AG04449 (cell line): ENCODE results near the gene EML4.

Experiments used
- CTCF ChIA-PET: fragments of 350-600 bp; formaldehyde crosslinking; extraction: SDS; loops from one replicate; lab custom pipeline; 2021; ENCODE audit warnings: antibody characterized with exemption; lab: Yijun Ruan, JAX
- POLR2A ChIA-PET: fragments of 400-600, 350-600 bp; formaldehyde crosslinking; extraction: SDS; loops from one replicate; lab custom pipeline; 2020; ENCODE audit warnings: antibody characterized with exemption, inconsistent platforms; lab: Yijun Ruan, JAX
- DNase-seq: peaks from one replicate; pipeline ENCODE4 v3.0.0-alpha.2; 2010; ENCODE audit warnings: low read depth, low spot score
- H3K4me3 ChIP-seq: 2 replicates; pipeline ENCODE4 v1.5.1; 2011; ENCODE audit warnings: low read depth, mild to moderate bottlenecking, control low read depth, low read length
- TF ChIP-seq, protein P1 (sequence below): IDR thresholded peaks from one replicate; pipeline ENCODE4 v1.5.1; 2011; ENCODE audit warnings: mild to moderate bottlenecking, moderate library complexity, low read length, control low read depth, inconsistent platforms; ENCODE audit not compliant: insufficient read depth; ENCODE audit errors: missing control alignments

The EML4 gene

GRCh38 chr2:42196403-42197267, 27.5 kb downstream of the EML4 start:
- TF ChIP-seq, protein P1, sequence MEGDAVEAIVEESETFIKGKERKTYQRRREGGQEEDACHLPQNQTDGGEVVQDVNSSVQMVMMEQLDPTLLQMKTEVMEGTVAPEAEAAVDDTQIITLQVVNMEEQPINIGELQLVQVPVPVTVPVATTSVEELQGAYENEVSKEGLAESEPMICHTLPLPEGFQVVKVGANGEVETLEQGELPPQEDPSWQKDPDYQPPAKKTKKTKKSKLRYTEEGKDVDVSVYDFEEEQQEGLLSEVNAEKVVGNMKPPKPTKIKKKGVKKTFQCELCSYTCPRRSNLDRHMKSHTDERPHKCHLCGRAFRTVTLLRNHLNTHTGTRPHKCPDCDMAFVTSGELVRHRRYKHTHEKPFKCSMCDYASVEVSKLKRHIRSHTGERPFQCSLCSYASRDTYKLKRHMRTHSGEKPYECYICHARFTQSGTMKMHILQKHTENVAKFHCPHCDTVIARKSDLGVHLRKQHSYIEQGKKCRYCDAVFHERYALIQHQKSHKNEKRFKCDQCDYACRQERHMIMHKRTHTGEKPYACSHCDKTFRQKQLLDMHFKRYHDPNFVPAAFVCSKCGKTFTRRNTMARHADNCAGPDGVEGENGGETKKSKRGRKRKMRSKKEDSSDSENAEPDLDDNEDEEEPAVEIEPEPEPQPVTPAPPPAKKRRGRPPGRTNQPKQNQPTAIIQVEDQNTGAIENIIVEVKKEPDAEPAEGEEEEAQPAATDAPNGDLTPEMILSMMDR = peak; percentile 28
- no peak overlapping the region for H3K4me3 ChIP-seq
- ChIA-PET CTCF (interaction anchor here (0.6 to 3.2 kb wide), 11 partner anchors 10 to 141 kb away, joined by 3 to 26 read pairs (median 4); no protein-coding TSS in a partner anchor), POLR2A (no interaction called here)
- DNase-seq = no peak

- H3K4me3 ChIP-seq = no peak overlapping the region
- ChIA-PET CTCF (no interaction called here), POLR2A (no interaction called here)
- no peak for DNase-seq
- TF ChIP-seq, protein P1 = no peak
Measured at GRCh38 chr2:42197792-42198191, 28.6 kb downstream of the EML4 start.

GRCh38 chr2:42198466-42198865, 29.3 kb downstream of the EML4 start:
- no peak overlapping the region for H3K4me3 ChIP-seq
- CTCF ChIA-PET = interaction anchor here (0.6 to 2.9 kb wide), 7 partner anchors 8 to 328 kb away, joined by 3 to 6 read pairs (median 3); no protein-coding TSS in a partner anchor
- TF ChIP-seq, protein P1 = no peak
- POLR2A ChIA-PET = no interaction called here
- DNase-seq = no peak

GRCh38 chr2:42199002-42199401, 29.8 kb downstream of the EML4 start:
- ChIA-PET POLR2A (no interaction called here), CTCF (interaction anchor here (0.7 to 2.9 kb wide), 7 partner anchors 9 to 130 kb away, joined by 3 to 6 read pairs (median 3); no protein-coding TSS in a partner anchor)
- no peak overlapping the region for H3K4me3 ChIP-seq

DNA sequence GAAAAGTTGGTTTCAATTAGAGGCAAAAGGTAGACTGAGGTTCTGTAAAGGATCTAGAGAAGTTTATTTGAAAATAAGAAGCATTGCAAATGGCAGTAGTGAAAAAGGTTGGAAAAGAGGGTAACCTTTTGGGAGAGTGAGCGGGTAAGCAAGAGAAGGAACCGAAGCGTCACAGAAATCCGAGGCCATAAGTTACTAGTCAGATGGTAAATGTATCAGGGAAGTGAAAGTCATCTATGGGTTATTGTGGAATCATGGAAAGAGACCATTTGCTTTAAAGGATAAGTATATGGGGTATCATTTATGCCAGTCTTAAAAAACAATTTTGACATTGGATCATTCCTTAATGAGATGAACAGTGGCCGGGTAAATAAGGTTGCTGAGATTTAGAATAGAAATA, 30.5 kb downstream of the EML4 start:
- DNase-seq = no peak
- no peak overlapping the region for H3K4me3 ChIP-seq
- POLR2A ChIA-PET = no interaction called here
- TF ChIP-seq, protein P1 = no peak
- CTCF ChIA-PET = interaction anchor here (0.7 to 2.9 kb wide), 4 partner anchors 9 to 109 kb away, joined by 3 to 6 read pairs (median 4); no protein-coding TSS in a partner anchor

More at GRCh38 chr2:42199002-42199401, 29.8 kb downstream of the EML4 start:
- TF ChIP-seq, protein P1 = no peak
- no peak for DNase-seq
